ACHN (cell line): ENCODE data around the gene SOX21.

Experiments
- DNase-seq: peaks from one replicate; pipeline ENCODE4 v3.0.0-alpha.2; 2015
- in situ Hi-C: cut with HindIII; loops from 2 replicates; pipeline ENCODE4 v1.10.0; 2017; ENCODE audit warnings: low sequenced_read_pairs, low pct_ligation_motif_present, low pct_unique_long_range_greater_than_20kb

SOX21 gene

GRCh38 chr13:94710065-94710781, 2.1 kb downstream of the SOX21 start:
- no peak for DNase-seq
- in situ Hi-C loops: no loop called here

- no peak for DNase-seq
- in situ Hi-C loops: no loop called here
These were observed 3.1 kb downstream of the SOX21 start for GRCh38 chr13:94709001-94709834.

- DNase-seq: no peak
- in situ Hi-C loops: no loop called here
These were observed 4.1 kb downstream of the SOX21 start for GRCh38 chr13:94708031-94708859.

- in situ Hi-C loops: no loop called here
- DNase-seq: no peak
These were observed 4.8 kb downstream of the SOX21 start for GRCh38 chr13:94707400-94708021.

GRCh38 chr13:94706843-94707399, 5.4 kb downstream of the SOX21 start:
- DNase-seq: no peak

GRCh38 chr13:94706101-94706842, 6.1 kb downstream of the SOX21 start:
- in situ Hi-C loops: no loop called here
- DNase-seq: no peak

More at GRCh38 chr13:94706843-94707399, 5.4 kb downstream of the SOX21 start:
- in situ Hi-C loops: no loop called here

- in situ Hi-C loops: no loop called here
- no peak for DNase-seq
These were observed 7.0 kb downstream of the SOX21 start for GRCh38 chr13:94705081-94706030.

GRCh38 chr13:94704377-94705080, 7.8 kb downstream of the SOX21 start:
- no peak for DNase-seq
- in situ Hi-C loops: no loop called here

GRCh38 chr13:94703721-94704314, 8.5 kb downstream of the SOX21 start:
- DNase-seq: no peak
- in situ Hi-C loops: no loop called here

- DNase-seq: no peak
- in situ Hi-C loops: no loop called here
These were observed 9.1 kb downstream of the SOX21 start for GRCh38 chr13:94703271-94703670.

GRCh38 chr13:94702181-94703041, 9.9 kb downstream of the SOX21 start:
- in situ Hi-C loops: no loop called here
- no peak for DNase-seq

GRCh38 chr13:94701313-94702180, 10.8 kb downstream of the SOX21 start:
- DNase-seq: no peak
- in situ Hi-C loops: no loop called here

- no peak for DNase-seq
- in situ Hi-C loops: no loop called here
These were observed 11.8 kb downstream of the SOX21 start for GRCh38 chr13:94700536-94700935.

GRCh38 chr13:94700051-94700535, 12.3 kb downstream of the SOX21 start:
- DNase-seq: no peak
- in situ Hi-C loops: no loop called here
